Measurements from ENCODE around the gene PLPP3.

GRCh38 chr1:56542651-56543050, 36.7 kb downstream of the PLPP3 start:
- TF ChIP-seq CTCF (IDR thresholded peaks at IDR 0.05) (no peak), POLR2A (IDR thresholded peaks at IDR 0.05) (no peak)

Data from adrenal gland (tissue), 5 donors.